RWPE1 (cell line): ENCODE measurements around the gene POLR3A.
A peak's percentile ranks its signal among the peaks of the same experiment; 100 is the strongest.

ENCODE experiments used
- CTCF ChIA-PET: fragments of 350-600 bp; sonication (Branson Sonifier 250); formaldehyde crosslinking; extraction: SDS; loops from one replicate; lab custom pipeline; 2021; lab: Yijun Ruan, JAX
- POLR2A ChIA-PET: fragments of 400-600 bp; formaldehyde crosslinking; extraction: SDS; loops from one replicate; lab custom pipeline; 2020; ENCODE audit warnings: antibody characterized with exemption; ENCODE audit not compliant: low non-redundant PET; lab: Yijun Ruan, JAX
- DNase-seq: peaks from one replicate; pipeline ENCODE4 v3.0.0; 2012; ENCODE audit warnings: low spot score
- H3K27ac ChIP-seq: fragments of 450-650 bp; 2 replicates; pipeline ENCODE4 v1.5.1; 2017
- TF ChIP-seq, protein P1 (sequence below): fragments of 450-650 bp; conservative IDR thresholded peaks from 2 replicates; pipeline ENCODE4 v1.5.1; 2017; ENCODE audit warnings: low read depth, mild to moderate bottlenecking

The POLR3A gene

DNA sequence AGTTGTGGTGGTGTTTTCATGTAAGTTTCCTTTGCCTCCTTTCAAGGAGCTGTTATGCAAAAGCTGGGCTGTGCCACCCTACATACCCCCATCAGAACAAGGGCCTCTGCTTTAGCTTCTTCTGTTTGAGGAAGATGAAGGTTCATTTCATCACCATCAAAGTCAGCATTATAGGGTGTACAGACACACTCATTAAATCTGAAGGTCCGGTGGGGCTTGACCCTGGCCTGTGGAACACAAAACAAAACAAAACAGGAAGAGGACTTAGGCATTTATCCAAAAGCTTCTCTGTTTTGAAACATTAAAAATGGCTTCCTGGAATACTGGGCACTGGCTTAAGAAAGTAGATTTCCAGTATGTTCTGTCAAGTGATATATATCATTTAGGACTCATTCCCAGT is 15.8 kb downstream of the POLR3A start:
- no peak overlapping the region for H3K27ac ChIP-seq
- CTCF ChIA-PET = no interaction called here
- POLR2A ChIA-PET = no interaction called here
- DNase-seq = no peak
- TF ChIP-seq, protein P1, sequence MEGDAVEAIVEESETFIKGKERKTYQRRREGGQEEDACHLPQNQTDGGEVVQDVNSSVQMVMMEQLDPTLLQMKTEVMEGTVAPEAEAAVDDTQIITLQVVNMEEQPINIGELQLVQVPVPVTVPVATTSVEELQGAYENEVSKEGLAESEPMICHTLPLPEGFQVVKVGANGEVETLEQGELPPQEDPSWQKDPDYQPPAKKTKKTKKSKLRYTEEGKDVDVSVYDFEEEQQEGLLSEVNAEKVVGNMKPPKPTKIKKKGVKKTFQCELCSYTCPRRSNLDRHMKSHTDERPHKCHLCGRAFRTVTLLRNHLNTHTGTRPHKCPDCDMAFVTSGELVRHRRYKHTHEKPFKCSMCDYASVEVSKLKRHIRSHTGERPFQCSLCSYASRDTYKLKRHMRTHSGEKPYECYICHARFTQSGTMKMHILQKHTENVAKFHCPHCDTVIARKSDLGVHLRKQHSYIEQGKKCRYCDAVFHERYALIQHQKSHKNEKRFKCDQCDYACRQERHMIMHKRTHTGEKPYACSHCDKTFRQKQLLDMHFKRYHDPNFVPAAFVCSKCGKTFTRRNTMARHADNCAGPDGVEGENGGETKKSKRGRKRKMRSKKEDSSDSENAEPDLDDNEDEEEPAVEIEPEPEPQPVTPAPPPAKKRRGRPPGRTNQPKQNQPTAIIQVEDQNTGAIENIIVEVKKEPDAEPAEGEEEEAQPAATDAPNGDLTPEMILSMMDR = no peak

DNA sequence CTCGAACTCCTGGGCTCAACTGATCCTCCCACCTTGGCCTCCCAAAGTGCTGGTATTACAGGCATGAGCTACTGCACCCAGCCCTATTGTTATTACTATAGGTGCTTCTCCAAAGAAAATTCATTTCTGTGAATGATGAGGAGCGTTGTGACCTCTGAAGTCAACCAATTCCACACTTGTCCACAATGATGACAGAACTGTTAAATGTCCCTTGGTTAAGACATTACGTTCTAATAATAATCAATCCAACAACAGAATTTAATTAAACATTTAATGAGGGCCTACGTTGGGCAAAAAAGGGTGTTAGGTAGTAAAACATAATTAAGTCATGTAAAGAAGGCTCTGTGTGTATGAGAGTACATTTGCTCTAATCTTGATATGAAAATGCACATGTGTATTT is 18.2 kb downstream of the POLR3A start:
- DNase-seq = no peak
- ChIA-PET POLR2A (no interaction called here), CTCF (no interaction called here)
- no peak overlapping the region for H3K27ac ChIP-seq
- TF ChIP-seq, protein P1 = no peak

DNA sequence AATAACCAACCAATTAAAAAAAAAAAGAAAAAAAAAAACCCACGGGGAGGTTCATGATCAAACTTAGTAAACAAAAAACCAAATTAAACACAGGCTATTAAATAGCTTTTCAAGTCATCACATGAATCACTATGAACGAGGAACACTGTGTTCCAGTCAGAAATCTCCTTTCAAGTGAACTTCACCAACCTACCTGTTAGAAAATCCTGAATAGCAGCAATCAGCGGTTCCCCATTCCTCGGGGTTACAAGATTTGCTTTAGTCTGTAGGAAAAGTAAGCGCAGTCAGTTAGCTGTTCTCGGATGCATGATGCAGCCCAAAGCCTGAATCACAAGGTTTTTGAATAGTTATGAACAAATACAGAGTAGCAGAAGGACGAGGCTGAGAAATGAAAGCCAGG is 19.0 kb downstream of the POLR3A start:
- ChIA-PET POLR2A (interaction anchor here (0.7 kb wide), 1 partner anchor 10 kb away, joined by 5 read pairs; no protein-coding TSS in a partner anchor), CTCF (interaction anchor here (0.5 to 0.6 kb wide), 2 partner anchors 32 to 87 kb away, joined by 3 read pairs; no protein-coding TSS in a partner anchor)
- TF ChIP-seq, protein P1 = no peak
- no peak for DNase-seq
- H3K27ac ChIP-seq = no peak overlapping the region

DNA sequence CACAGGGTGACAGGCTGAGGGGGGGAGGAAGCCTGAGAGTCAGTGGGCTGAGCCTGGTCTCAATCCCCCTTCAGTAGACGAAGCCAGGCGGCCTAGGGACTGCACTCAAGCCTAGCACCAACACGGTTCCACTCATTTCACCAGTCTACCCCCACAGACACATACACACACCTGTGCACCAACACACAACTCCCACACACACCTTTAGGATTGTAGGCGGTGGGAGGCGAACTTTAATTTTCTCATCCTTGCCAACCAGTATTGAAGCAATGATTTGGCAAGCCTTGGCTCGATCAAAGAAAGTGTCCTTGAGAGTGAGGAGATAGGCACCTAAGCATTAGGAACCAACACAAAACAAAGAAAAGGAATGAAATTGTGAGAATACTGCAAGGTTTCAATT is 19.7 kb downstream of the POLR3A start:
- CTCF ChIA-PET = no interaction called here
- TF ChIP-seq, protein P1 = no peak
- 0 out of 2 replicates have a peak overlapping the region, but pooled peaks have one; percentile 22 for H3K27ac ChIP-seq
- POLR2A ChIA-PET = no interaction called here
- DNase-seq = no peak

DNA sequence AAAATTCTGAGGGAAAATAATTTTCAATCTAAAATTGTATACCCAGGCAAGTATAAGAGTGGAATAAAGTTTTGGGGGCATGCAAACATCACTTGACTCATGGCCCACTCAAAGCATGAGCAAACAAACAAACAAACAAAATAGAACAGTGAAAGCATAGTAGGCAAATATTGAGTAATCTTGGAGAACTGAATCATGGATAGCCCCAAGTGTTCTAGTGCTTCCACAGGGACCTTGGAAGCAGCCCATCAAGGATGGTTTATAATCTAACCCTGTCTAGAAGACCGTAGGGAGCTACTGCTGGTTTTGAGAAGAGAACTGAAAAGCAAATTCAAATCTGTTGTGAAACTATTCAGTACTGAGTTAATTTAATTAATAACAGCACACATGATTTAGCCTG is 22.1 kb downstream of the POLR3A start:
- DNase-seq = no peak
- POLR2A ChIA-PET = interaction anchor here (0.6 kb wide), 1 partner anchor 400 kb away, joined by 3 read pairs; no protein-coding TSS in a partner anchor
- TF ChIP-seq, protein P1 = no peak
- CTCF ChIA-PET = no interaction called here
- no peak overlapping the region for H3K27ac ChIP-seq

DNA sequence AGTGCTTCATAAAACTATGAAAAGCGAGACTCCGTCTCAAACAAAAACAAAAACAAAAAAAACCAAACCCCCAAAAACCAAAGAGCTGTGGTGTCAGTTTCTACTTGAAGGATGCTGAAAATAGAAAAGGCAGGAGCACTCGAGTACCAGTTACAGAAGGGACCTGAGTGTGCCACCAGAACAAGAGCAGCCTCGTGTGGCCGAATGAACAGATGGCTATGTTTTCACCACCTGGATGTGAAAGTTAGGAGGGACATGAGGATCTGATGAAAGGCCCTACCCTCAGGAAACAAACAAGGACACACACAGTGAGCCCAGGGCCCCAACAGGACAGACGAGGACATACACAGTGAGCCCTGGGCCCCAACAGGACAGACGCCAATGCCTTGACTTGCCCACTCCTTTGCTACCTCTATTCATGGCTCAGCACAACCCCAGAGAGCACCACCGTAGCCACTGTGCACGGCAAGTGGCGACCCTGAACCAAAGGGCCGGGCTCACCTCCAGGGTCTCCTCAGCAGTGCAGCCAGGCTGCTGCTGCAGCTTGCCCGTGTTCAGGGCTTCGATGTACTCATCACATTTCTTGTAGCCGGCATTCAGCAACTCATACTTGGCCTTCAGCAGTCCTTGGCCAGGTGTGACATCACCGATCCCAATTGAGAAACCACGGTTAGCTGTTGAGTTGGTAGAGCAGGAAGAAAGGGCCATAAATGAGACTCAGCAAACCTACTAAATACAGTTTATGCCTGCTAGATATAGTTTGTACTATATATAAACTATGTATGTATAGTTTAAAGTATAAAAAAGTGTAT is 24.9 kb downstream of the POLR3A start:
- CTCF ChIA-PET = interaction anchor here (0.5 to 0.6 kb wide), 4 partner anchors 16 to 1493 kb away, joined by 3 to 9 read pairs (median 3); no protein-coding TSS in a partner anchor
- POLR2A ChIA-PET = no interaction called here
- H3K27ac ChIP-seq = peak overlapping the region; percentile 6; the same call in 1 of the 2 replicates
- no peak for DNase-seq
- TF ChIP-seq, protein P1 = no peak
